Natural killer cell (primary cell): ENCODE measurements around the gene AGO1. TPM values are rescaled to one million over a fixed set of nuclear protein-coding genes. Genes with fewer than 3 reads are reported as not detected.

Experiments
- ATAC-seq, 3 donors: fragments of 150-1000 bp in 2 of 3; fragments of 200-7000 bp in 1 of 3; cut with Tn5 transposase; 1 replicate in 1 of 3; 2 replicates in 2 of 3; pipeline ENCODE4 v1.10.0; 2021; ENCODE audit warnings: mild to moderate bottlenecking in 2 of 3, moderate library complexity in 2 of 3
- DNase-seq, 2 donors: peaks; one replicate each; pipeline versions ENCODE4 v3.0.0 to v3.0.0-alpha.2; 2013 to 2021; ENCODE audit warnings: mixed read lengths in 1 of 2
- H3K27ac ChIP-seq: one replicate; pipeline ENCODE4 v1.5.1; 2013; ENCODE audit warnings: mild to moderate bottlenecking, low read length
- H3K27me3 ChIP-seq: one replicate; pipeline ENCODE4 v1.6.1; 2013; ENCODE audit warnings: low read length; ENCODE audit not compliant: control insufficient read depth, insufficient read depth
- H3K36me3 ChIP-seq: one replicate; pipeline ENCODE4 v1.6.1; 2013; ENCODE audit warnings: low read length; ENCODE audit not compliant: control insufficient read depth, insufficient read depth
- H3K4me1 ChIP-seq: one replicate; pipeline ENCODE4 v1.6.1; 2013; ENCODE audit warnings: low read length; ENCODE audit not compliant: control insufficient read depth, insufficient read depth
- H3K4me3 ChIP-seq: one replicate; pipeline ENCODE4 v1.5.1; 2013; ENCODE audit warnings: low read length
- H3K9me3 ChIP-seq: one replicate; pipeline ENCODE4 v1.6.1; 2013; ENCODE audit warnings: low read length; ENCODE audit not compliant: control insufficient read depth, insufficient read depth
- H3K27ac Mint-ChIP-seq, 2 donors: one replicate each; pipeline ENCODE4 v1.8.0; 2022; ENCODE audit warnings: mild to moderate bottlenecking in 2 of 2, mixed read lengths in 2 of 2, moderate library complexity in 1 of 2
- H3K27me3 Mint-ChIP-seq, 2 donors: one replicate each; pipeline ENCODE4 v1.8.0; 2022; ENCODE audit warnings: low read depth in 2 of 2, mixed read lengths in 2 of 2
- H3K36me3 Mint-ChIP-seq: one replicate; pipeline ENCODE4 v1.8.0; 2022; ENCODE audit warnings: mixed read lengths
- H3K4me1 Mint-ChIP-seq, 2 donors: one replicate each; pipeline ENCODE4 v1.8.0; 2022; ENCODE audit warnings: mixed read lengths in 2 of 2
- H3K4me3 Mint-ChIP-seq: one replicate; pipeline ENCODE4 v1.8.0; 2022; ENCODE audit warnings: mild to moderate bottlenecking, moderate library complexity, mixed read lengths
- H3K9me3 Mint-ChIP-seq, 2 donors: one replicate each; pipeline ENCODE4 v1.8.0; 2022; ENCODE audit warnings: mixed read lengths in 2 of 2
- CTCF ChIP-seq: fragments of 200-600 bp; IDR thresholded peaks from one replicate; pipeline ENCODE4 v1.8.0; 2022; ENCODE audit warnings: antibody characterized with exemption
- WGBS: methylation state at CpG from one replicate; pipeline ENCODE4 v1.1.7; 2013; ENCODE audit warnings: missing lambda C conversion rate; ENCODE audit not compliant: insufficient coverage; 5-methylcytosine and 5-hydroxymethylcytosine counted together
- intact Hi-C: fragments of 100-400 bp; cut with micrococcal nuclease; formaldehyde crosslinking; loops from one replicate; pipeline ENCODE4 v1.14.2; 2022
- total RNA-seq, 4 donors: library from RNA; stranded (reverse); fragments of 120-200 nt in 1 of 4; gene quantifications; one replicate each; pipeline versions ENCODE4 v1.2.3 to v1.2.4, GENCODE V29; 2013 to 2022

Gene AGO1
- total RNA-seq, 3 donors from 2014 or later (not counting 1 experiment from before 2014, with no cell fraction given): 30.1 to 34.5 (median 34.3) TPM

- Mint-ChIP-seq H3K4me1 (peaks cover 35 to 46% of the 10 kb centered on the region in 2 donors), H3K36me3 (peaks cover 11% of the 10 kb centered on the region), H3K27me3 (no peaks in the 10 kb centered on the region), H3K9me3 (no peaks in the 10 kb centered on the region), H3K27ac (peak overlapping the region in 1 of 2 donors; percentile 60), H3K4me3 (no peak overlapping the region)
- Histone ChIP-seq H3K36me3 (peaks cover 8% of the 10 kb centered on the region), H3K4me1 (peaks cover 38% of the 10 kb centered on the region), H3K9me3 (no peaks in the 10 kb centered on the region), H3K4me3 (no peak overlapping the region), H3K27ac (no peak overlapping the region), H3K27me3 (no peaks in the 10 kb centered on the region)
- 80% methylated on average over 2 of the region's 4 CpGs for WGBS
- intact Hi-C loops: no loop called here
- no peak for TF ChIP-seq CTCF
- ATAC-seq (no peak), DNase-seq (peak in 1 of 2 donors; percentile 7)
Measured at GRCh38 chr1:35885961-35886558, 3.1 kb downstream of the AGO1 start.

- Histone ChIP-seq H3K27me3 (no peaks in the 10 kb centered on the region), H3K4me3 (no peak overlapping the region), H3K36me3 (peaks cover 10% of the 10 kb centered on the region), H3K27ac (no peak overlapping the region), H3K9me3 (no peaks in the 10 kb centered on the region), H3K4me1 (peaks cover 38% of the 10 kb centered on the region)
- intact Hi-C loops: no loop called here
- H3K9me3 Mint-ChIP-seq: no peaks in the 10 kb centered on the region
- peaks cover 13% of the 10 kb centered on the region for H3K36me3 Mint-ChIP-seq
- TF ChIP-seq CTCF: no peak
- H3K27me3 Mint-ChIP-seq: no peaks in the 10 kb centered on the region
- H3K27ac Mint-ChIP-seq: peak overlapping the region in 1 of 2 donors; percentile 60
- ATAC-seq (no peak), DNase-seq (no peak)
- H3K4me3 Mint-ChIP-seq: no peak overlapping the region
- H3K4me1 Mint-ChIP-seq: peaks cover 34 to 44% of the 10 kb centered on the region in 2 donors
- WGBS: 53% methylated on average over 3 of the region's 3 CpGs
Measured at GRCh38 chr1:35886577-35887431, 3.8 kb downstream of the AGO1 start.

GRCh38 chr1:35887508-35887907, 4.5 kb downstream of the AGO1 start:
- no peak for DNase-seq
- ATAC-seq: no peak
- Histone ChIP-seq H3K27ac (no peak overlapping the region), H3K9me3 (no peaks in the 10 kb centered on the region), H3K4me3 (no peak overlapping the region), H3K4me1 (peaks cover 36% of the 10 kb centered on the region), H3K27me3 (no peaks in the 10 kb centered on the region), H3K36me3 (peaks cover 12% of the 10 kb centered on the region)
- Mint-ChIP-seq H3K4me1 (peaks cover 26 to 37% of the 10 kb centered on the region in 2 donors), H3K27me3 (no peaks in the 10 kb centered on the region), H3K4me3 (no peak overlapping the region), H3K9me3 (no peaks in the 10 kb centered on the region), H3K36me3 (peaks cover 13% of the 10 kb centered on the region), H3K27ac (peak overlapping the region in 1 of 2 donors; percentile 1)
- WGBS: 81% methylated on average over 2 of the region's 2 CpGs
- TF ChIP-seq CTCF: no peak
- intact Hi-C loops: no loop called here
